Occipital lobe (tissue), 2 donors: ENCODE data around the gene RANBP3L. TPM values are rescaled to one million over a fixed set of nuclear protein-coding genes. Genes with fewer than 3 reads are reported as not detected.
"Not testable (repeated sequence)": the region's sequence is repeated elsewhere in the genome, so short reads cannot be mapped to it uniquely, and the experiment has no call there.

ENCODE experiments used
- DNase-seq: peaks from one replicate; lab custom pipeline; 2025; lab: John Stamatoyannopoulos, UW
- total RNA-seq: library from RNA; depleted of rRNA; stranded (reverse); fragments of >200 nt; gene quantifications from one replicate; pipeline ENCODE4 v1.2.3, GENCODE V29; 2014

RANBP3L gene
- total RNA-seq, 1 donor from 2014 or later = 14.7 TPM

DNA sequence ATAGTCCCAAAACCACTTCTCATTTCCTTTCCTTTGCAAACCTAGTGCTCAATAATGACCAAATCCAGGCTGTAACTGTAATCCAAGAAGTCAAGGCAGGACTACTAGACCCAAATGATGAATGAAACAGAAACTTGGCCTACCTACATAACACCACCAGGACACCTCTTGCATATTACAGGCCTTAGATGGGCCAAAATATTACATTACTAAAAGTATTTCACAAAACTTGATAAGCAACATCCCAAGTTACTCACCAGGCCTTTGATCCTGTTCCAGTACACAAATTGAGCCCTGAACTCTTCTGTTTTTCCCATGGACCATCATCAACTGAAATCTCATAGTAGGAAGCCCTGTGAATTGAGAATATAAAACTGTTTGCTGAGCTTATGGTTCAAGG is 94.8 kb downstream of the RANBP3L start:
- DNase-seq = no peak

DNA sequence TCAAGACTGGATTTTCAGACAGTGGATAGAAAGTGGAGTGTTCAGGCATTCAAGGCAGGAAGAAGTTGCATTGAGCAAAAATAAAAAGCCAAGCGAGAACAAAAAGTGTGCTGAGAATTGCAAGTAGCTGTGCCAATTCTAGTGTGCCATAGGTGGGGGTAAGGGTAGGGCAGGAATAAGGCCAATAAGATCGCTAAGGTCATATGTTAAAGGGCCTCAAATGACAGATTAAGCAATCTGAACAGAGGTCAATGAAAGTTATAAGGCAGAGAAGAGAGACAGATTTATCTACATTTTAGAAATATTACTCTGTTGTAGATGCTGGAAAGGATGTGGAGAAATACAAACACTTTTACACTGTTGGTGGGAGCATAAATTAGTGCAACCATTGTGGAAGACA is 96.4 kb downstream of the RANBP3L start:
- no peak for DNase-seq

DNA sequence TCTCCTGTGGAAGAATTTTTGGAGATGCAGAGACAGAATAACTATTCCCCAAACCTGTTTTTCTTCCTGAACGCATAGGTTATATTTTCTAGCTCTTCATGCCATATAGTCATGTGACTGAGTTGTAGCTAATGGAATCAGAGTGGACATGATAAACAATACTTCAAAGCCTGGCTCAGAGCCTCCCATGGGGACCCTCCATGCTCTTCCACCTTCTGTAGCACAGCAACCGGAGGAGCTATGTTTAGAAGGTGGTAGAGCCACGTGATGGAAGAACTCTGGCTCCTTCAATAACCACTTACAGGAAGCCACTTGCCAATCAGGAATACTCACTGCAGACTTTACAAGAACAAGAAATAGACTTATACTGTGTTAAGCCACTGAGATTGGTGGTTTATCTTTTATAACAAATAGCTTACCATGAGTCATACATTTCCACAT is 99.2 kb downstream of the RANBP3L start:
- DNase-seq = no peak

DNA sequence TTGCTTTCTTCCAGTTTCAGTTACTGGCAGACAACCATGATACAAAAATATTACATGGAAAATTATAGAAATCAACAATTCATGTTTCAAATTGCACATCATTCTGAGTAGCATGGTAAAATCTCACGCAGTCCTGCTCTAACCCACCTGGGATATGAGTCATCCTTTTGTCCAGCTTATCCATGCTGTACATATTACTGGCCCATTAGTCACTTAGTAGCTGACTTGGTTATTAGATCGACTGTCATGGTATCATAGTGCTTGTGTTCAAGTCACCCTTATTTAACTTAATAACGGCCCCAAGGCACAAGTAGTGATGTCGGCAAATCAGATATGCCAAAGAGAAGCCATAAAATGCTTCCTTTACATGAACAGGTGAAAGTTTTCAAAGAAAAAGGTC is 101.2 kb downstream of the RANBP3L start:
- no peak for DNase-seq

- no peak for DNase-seq
Observed at GRCh38 chr5:36199620-36200019, 102.1 kb downstream of the RANBP3L start.

DNA sequence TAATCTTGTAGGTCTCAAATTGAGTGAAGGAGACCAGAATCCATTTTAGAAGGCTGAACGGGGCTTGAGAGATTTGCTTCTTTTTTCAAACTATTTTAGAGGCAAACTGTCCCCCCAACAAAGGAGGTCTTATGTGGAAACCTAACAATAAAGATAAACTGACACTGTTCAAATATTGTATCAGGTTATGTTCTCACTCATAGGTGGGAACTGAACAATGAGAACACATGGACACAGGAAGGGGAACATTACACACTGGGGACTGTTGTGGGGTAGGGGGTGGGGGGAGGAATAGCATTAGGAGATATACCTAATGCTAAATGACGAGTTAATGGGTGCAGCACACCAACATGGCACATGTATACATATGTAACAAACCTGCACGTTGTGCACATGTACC is 102.9 kb downstream of the RANBP3L start:
- DNase-seq = not testable (repeated sequence)

Other genes starting within 250 kb of the RANBP3L start
- 0.16 TPM for gene UGT3A2, start 235.0 kb downstream of the RANBP3L start, total RNA-seq
- gene LMBRD2, start 150.0 kb downstream of the RANBP3L start, total RNA-seq = 85.8 TPM
- gene SKP2, start 149.8 kb downstream of the RANBP3L start, total RNA-seq = 19.8 TPM
- gene NADK2, start 60.0 kb downstream of the RANBP3L start, total RNA-seq = 116 TPM